ENCODE measurements around the gene TRIM68. TPM values are rescaled to one million over a fixed set of nuclear protein-coding genes. Genes with fewer than 3 reads are reported as not detected.

The TRIM68 gene
- total RNA-seq, 1 experiment from 2014 or later, result 8.2 TPM

DNA sequence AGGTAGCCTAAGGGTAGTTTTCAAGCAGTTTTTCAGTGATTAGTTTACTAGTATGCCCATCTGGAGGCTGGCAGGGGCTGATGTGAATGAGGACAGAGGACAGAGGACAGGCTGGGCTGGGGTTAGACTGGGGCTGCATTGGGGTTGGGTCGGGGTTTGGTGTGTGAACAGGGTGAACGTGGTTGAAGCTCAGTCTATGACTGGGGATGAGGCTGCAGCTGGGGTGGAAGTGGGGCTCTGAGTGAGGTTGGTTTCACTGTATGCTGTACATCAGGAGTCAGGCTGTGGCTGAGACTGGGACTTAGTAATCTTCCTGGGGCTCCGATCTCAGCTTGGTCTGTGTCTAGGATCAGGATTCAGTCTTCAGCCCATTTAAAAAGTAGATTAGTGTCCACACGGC, 36.2 kb upstream of the TRIM68 start (continued):
- TF ChIP-seq, protein P1, sequence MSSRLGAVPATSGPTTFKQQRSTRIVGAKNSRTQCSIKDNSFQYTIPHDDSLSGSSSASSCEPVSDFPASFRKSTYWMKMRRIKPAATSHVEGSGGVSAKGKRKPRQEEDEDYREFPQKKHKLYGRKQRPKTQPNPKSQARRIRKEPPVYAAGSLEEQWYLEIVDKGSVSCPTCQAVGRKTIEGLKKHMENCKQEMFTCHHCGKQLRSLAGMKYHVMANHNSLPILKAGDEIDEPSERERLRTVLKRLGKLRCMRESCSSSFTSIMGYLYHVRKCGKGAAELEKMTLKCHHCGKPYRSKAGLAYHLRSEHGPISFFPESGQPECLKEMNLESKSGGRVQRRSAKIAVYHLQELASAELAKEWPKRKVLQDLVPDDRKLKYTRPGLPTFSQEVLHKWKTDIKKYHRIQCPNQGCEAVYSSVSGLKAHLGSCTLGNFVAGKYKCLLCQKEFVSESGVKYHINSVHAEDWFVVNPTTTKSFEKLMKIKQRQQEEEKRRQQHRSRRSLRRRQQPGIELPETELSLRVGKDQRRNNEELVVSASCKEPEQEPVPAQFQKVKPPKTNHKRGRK (CRISPR knock-in tag; IDR thresholded peaks at IDR 0.05; ENCODE audit: borderline replicate concordance), result no peak

DNA sequence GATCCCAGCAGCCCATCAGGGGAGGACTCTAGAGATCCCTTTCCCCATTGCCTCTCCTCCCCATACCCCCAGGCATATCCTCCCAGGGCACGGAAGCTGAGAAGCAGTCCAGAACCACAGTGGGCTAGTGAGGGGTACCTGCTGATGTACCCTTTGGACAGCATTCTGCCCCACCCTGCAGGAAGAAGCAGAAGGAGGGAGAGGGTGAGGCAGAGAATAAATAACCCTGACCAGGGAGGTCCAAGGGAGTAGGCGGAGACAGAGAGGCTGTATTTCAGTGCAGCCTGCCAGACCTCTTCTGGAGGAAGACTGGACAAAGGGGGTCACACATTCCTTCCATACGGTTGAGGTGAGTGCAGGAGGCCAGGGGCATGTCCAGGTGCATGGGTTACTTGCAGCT, 35.7 kb upstream of the TRIM68 start, which contains the start of gene OR51E1:
Gene OR51E1, plus strand, starts transcription at position 301 of the 400 bp plus-strand sequence. CDS start 8,545 bp downstream, outside the sequence.
- ChIA-PET POLR2A (no interaction called here), CTCF (no interaction called here)
- Mint-ChIP-seq H3K36me3 (no peaks in the 10 kb centered on the region), H3K27ac (no peak within 1 kb of the TSS), H3K27me3 (ENCODE audit: low read depth) (peaks cover 3% of the 10 kb centered on the region; the same call in 1 of the 2 replicates), H3K4me3 (no peak within 1 kb of the TSS), H3K4me1 (peaks cover 13% of the 10 kb centered on the region), H3K9me3 (peaks cover 8% of the 10 kb centered on the region; the same call in 1 of the 2 replicates)
- TF ChIP-seq, protein P2, sequence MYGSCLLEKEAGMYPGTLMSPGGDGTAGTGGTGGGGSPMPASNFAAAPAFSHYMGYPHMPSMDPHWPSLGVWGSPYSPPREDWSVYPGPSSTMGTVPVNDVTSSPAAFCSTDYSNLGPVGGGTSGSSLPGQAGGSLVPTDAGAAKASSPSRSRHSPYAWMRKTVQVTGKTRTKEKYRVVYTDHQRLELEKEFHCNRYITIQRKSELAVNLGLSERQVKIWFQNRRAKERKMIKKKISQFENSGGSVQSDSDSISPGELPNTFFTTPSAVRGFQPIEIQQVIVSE (CRISPR knock-in tag; IDR thresholded peaks at IDR 0.05; ENCODE audit: borderline replicate concordance), result no peak
- no peak for TF ChIP-seq ESRRA (CRISPR knock-in tag; IDR thresholded peaks at IDR 0.05; ENCODE audit: borderline replicate concordance)
- TF ChIP-seq OVOL2 (CRISPR knock-in tag; IDR thresholded peaks at IDR 0.05; ENCODE audit: borderline replicate concordance), result no peak
- no peak for TF ChIP-seq RELA (CRISPR knock-in tag; IDR thresholded peaks at IDR 0.05; ENCODE audit: borderline replicate concordance)
- no peak for TF ChIP-seq FOXJ3 (CRISPR knock-in tag; IDR thresholded peaks at IDR 0.05; ENCODE audit: borderline replicate concordance)
- TF ChIP-seq, protein P3, sequence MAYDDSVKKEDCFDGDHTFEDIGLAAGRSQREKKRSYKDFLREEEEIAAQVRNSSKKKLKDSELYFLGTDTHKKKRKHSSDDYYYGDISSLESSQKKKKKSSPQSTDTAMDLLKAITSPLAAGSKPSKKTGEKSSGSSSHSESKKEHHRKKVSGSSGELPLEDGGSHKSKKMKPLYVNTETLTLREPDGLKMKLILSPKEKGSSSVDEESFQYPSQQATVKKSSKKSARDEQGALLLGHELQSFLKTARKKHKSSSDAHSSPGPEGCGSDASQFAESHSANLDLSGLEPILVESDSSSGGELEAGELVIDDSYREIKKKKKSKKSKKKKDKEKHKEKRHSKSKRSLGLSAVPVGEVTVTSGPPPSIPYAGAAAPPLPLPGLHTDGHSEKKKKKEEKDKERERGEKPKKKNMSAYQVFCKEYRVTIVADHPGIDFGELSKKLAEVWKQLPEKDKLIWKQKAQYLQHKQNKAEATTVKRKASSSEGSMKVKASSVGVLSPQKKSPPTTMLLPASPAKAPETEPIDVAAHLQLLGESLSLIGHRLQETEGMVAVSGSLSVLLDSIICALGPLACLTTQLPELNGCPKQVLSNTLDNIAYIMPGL (CRISPR knock-in tag; IDR thresholded peaks at IDR 0.05), result no peak
- no peak for TF ChIP-seq ZBTB21 (CRISPR knock-in tag; IDR thresholded peaks at IDR 0.05; ENCODE audit: borderline replicate concordance)
- no peak for TF ChIP-seq ZNF671 (CRISPR knock-in tag; IDR thresholded peaks at IDR 0.05)
- no peak for TF ChIP-seq SMAD4 (CRISPR knock-in tag; IDR thresholded peaks at IDR 0.05)
- TF ChIP-seq FOXK1 (CRISPR knock-in tag; IDR thresholded peaks at IDR 0.05), result no peak
- TF ChIP-seq, protein P4, sequence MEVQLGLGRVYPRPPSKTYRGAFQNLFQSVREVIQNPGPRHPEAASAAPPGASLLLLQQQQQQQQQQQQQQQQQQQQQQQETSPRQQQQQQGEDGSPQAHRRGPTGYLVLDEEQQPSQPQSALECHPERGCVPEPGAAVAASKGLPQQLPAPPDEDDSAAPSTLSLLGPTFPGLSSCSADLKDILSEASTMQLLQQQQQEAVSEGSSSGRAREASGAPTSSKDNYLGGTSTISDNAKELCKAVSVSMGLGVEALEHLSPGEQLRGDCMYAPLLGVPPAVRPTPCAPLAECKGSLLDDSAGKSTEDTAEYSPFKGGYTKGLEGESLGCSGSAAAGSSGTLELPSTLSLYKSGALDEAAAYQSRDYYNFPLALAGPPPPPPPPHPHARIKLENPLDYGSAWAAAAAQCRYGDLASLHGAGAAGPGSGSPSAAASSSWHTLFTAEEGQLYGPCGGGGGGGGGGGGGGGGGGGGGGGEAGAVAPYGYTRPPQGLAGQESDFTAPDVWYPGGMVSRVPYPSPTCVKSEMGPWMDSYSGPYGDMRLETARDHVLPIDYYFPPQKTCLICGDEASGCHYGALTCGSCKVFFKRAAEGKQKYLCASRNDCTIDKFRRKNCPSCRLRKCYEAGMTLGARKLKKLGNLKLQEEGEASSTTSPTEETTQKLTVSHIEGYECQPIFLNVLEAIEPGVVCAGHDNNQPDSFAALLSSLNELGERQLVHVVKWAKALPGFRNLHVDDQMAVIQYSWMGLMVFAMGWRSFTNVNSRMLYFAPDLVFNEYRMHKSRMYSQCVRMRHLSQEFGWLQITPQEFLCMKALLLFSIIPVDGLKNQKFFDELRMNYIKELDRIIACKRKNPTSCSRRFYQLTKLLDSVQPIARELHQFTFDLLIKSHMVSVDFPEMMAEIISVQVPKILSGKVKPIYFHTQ (CRISPR knock-in tag; IDR thresholded peaks at IDR 0.05), result no peak
- TF ChIP-seq ZNF232 (CRISPR knock-in tag; IDR thresholded peaks at IDR 0.05), result no peak
- TF ChIP-seq IRF2 (CRISPR knock-in tag; IDR thresholded peaks at IDR 0.05; ENCODE audit: borderline replicate concordance, low read depth), result no peak
- TF ChIP-seq, protein P5, sequence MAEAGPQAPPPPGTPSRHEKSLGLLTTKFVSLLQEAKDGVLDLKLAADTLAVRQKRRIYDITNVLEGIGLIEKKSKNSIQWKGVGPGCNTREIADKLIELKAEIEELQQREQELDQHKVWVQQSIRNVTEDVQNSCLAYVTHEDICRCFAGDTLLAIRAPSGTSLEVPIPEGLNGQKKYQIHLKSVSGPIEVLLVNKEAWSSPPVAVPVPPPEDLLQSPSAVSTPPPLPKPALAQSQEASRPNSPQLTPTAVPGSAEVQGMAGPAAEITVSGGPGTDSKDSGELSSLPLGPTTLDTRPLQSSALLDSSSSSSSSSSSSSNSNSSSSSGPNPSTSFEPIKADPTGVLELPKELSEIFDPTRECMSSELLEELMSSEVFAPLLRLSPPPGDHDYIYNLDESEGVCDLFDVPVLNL (CRISPR knock-in tag; IDR thresholded peaks at IDR 0.05; ENCODE audit: borderline replicate concordance, low read depth), result no peak
- no peak for TF ChIP-seq JUN (CRISPR knock-in tag; IDR thresholded peaks at IDR 0.05)
- no peak for TF ChIP-seq SP1 (CRISPR knock-in tag; conservative IDR thresholded peaks at IDR 0.05)
- TF ChIP-seq, protein P6, sequence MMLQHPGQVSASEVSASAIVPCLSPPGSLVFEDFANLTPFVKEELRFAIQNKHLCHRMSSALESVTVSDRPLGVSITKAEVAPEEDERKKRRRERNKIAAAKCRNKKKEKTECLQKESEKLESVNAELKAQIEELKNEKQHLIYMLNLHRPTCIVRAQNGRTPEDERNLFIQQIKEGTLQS (CRISPR knock-in tag; conservative IDR thresholded peaks at IDR 0.05), result no peak
- TF ChIP-seq SMAD3 (CRISPR knock-in tag; IDR thresholded peaks at IDR 0.05; ENCODE audit: borderline replicate concordance), result no peak
- TF ChIP-seq NFYB (CRISPR knock-in tag; conservative IDR thresholded peaks at IDR 0.05; ENCODE audit: low read depth), result no peak
- ATAC-seq (no peak), DNase-seq (ENCODE audit: low spot score) (no peak)

All from WTC11 (cell line).